Erythroblast (primary cell): ENCODE measurements around the gene PCDHGA4.
"Not testable (repeated sequence)": the region's sequence is repeated elsewhere in the genome, so short reads cannot be mapped to it uniquely, and the experiment has no call there.

Source experiments
- DNase-seq, 2 experiments: peaks; one replicate each; lab custom pipeline; 2025; lab: John Stamatoyannopoulos, UW
- GATA1 ChIP-seq: IDR thresholded peaks from 2 replicates; pipeline ENCODE4 v1.6.1; 2011; ENCODE audit warnings: low read depth, mild to moderate bottlenecking, control low read depth, low read length, moderate library complexity
- POLR2A ChIP-seq: IDR thresholded peaks from 2 replicates; pipeline ENCODE4 v1.6.1; 2011; ENCODE audit warnings: mild to moderate bottlenecking, low read length

PCDHGA4 gene

GRCh38 chr5:141354900-141355469 lies at the start of gene PCDHGA4:
PCDHGA4 (plus strand) TSS chr5:141355021; CDS start chr5:141355108, 87 bp downstream.
- TF ChIP-seq GATA1 = no peak
- TF ChIP-seq POLR2A = no peak
- DNase-seq = peak in 1 of 2 experiments; percentile 4

- no peak for DNase-seq
- TF ChIP-seq GATA1 (no peak), POLR2A (no peak)
These were observed 48.2 kb upstream of the PCDHGA4 start for GRCh38 chr5:141306630-141307029.

DNA sequence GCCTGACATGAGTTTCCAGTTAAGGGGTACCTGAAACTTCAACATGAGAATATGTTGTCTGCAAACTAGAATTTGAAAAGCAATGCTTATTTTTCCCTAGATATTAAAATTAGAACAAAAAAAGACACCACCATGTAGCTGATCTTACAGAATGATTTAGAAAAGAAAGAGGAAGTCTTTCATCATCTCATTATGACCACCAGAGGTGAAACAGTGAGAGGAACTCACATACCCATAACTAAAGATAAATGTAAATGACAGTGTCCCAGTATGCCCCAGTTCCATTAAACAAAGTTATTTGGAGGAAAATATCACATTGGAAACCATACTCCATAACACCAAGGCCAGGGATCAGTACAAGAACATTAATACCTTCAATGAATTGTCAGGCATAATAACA lies 41.1 kb upstream of the PCDHGA4 start:
- no peak for DNase-seq
- no peak for TF ChIP-seq GATA1
- no peak for TF ChIP-seq POLR2A

GRCh38 chr5:141316963-141317362 lies 37.9 kb upstream of the PCDHGA4 start:
- DNase-seq = not testable (repeated sequence)

- DNase-seq = no peak
These were observed 35.6 kb upstream of the PCDHGA4 start for GRCh38 chr5:141319202-141319601.

GRCh38 chr5:141319699-141320098 lies 35.1 kb upstream of the PCDHGA4 start:
- DNase-seq = no peak
- no peak for TF ChIP-seq POLR2A
- TF ChIP-seq GATA1 = no peak

More at GRCh38 chr5:141319202-141319601, 35.6 kb upstream of the PCDHGA4 start:
- TF ChIP-seq GATA1 = no peak
- no peak for TF ChIP-seq POLR2A

GRCh38 chr5:141320225-141321169 lies 34.3 kb upstream of the PCDHGA4 start, which contains the start of gene TAF7:
TAF7 (minus strand) TSS chr5:141320784; CDS start chr5:141320044, 740 bp downstream.
- TF ChIP-seq POLR2A (peak; percentile 92), GATA1 (no peak)
- peak; percentile 90 to 92 for DNase-seq

DNA sequence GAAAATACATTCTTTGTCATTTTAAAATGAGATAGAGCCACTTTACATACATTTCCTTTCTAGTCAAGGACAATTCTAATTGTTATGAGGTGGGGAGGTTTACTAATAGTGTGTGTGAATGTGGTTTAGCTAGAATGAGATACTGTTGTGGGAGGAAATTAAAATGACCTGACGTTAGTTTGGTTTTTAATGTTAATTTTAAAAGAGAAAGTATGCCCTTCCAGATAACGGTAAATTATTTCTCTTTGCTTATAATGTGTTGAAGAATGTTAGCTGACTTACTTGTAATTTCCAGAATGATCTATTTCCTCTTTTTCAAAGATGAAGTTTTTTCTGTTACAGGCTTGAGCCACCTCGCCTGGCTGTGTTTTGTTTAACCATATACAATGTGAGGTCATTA lies 32.6 kb upstream of the PCDHGA4 start:
- no peak for TF ChIP-seq GATA1
- no peak for TF ChIP-seq POLR2A
- no peak for DNase-seq

GRCh38 chr5:141326088-141326854 lies 28.6 kb upstream of the PCDHGA4 start:
- TF ChIP-seq GATA1 (no peak), POLR2A (no peak)
- DNase-seq = peak; percentile 5 to 9

DNA sequence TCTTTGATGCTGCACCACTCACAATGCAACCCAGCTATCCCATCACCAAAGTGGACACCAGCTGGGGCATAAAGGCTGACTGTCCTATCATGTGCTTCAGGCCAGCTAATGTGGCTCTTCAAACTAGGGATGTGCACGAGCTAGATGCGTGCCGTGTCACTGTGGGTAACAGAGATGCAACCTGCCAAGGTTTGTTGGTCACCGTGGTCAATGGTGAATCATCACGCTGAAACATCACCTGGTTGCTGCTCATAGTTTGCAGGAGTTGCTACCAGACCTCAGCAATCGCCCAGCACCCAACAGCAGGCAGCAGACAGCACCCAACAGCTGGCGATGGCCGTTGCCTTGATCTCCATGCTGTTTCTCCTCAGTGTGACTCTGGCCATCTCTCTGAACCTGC lies 26.6 kb upstream of the PCDHGA4 start:
- no peak for DNase-seq

DNA sequence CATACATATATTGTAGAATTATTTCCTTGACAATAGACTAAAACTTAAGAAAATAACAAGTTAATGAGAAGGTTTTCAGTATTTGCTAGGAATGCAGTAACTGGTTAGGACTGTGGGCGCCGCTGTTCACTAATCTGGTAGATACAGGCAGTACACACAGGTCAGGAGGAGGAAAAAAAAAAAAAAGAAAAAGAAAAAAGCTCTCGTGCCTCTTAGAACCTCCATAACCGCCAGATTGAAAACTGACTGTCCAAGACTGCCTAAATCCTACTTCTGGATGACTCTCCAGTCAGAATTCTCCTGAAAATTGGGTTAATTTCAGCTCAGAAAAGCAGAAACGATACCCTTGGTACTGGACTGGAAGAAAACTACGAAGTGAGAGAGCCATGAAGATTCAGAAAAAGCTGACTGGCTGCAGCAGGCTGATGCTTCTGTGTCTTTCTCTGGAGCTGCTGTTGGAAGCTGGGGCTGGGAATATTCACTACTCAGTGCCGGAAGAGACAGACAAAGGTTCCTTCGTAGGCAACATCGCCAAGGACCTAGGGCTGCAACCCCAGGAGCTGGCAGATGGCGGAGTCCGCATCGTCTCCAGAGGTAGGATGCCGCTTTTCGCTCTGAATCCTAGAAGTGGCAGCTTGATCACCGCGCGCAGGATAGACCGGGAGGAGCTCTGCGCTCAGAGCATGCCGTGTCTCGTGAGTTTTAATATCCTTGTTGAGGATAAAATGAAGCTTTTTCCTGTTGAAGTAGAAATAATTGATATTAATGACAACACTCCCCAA lies 24.3 kb upstream of the PCDHGA4 start, which contains the start of gene PCDHGA1:
PCDHGA1 (plus strand) TSS at position 216 of the 782 bp plus-strand sequence.
- TF ChIP-seq GATA1 = no peak
- TF ChIP-seq POLR2A = no peak
- no peak for DNase-seq

More for the DNA sequence above, 26.6 kb upstream of the PCDHGA4 start:
- TF ChIP-seq GATA1 (no peak), POLR2A (no peak)

DNA sequence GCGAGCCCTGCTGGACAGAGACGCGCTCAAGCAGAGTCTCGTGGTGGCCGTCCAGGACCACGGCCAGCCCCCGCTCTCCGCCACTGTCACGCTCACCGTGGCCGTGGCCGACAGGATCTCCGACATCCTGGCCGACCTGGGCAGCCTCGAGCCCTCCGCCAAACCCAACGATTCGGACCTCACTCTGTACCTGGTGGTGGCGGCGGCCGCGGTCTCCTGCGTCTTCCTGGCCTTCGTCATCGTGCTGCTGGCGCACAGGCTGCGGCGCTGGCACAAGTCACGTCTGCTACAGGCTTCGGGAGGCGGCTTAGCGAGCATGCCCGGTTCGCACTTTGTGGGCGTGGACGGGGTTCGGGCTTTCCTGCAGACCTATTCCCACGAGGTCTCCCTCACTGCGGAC lies 22.2 kb upstream of the PCDHGA4 start:
- DNase-seq = not testable (repeated sequence)

DNA sequence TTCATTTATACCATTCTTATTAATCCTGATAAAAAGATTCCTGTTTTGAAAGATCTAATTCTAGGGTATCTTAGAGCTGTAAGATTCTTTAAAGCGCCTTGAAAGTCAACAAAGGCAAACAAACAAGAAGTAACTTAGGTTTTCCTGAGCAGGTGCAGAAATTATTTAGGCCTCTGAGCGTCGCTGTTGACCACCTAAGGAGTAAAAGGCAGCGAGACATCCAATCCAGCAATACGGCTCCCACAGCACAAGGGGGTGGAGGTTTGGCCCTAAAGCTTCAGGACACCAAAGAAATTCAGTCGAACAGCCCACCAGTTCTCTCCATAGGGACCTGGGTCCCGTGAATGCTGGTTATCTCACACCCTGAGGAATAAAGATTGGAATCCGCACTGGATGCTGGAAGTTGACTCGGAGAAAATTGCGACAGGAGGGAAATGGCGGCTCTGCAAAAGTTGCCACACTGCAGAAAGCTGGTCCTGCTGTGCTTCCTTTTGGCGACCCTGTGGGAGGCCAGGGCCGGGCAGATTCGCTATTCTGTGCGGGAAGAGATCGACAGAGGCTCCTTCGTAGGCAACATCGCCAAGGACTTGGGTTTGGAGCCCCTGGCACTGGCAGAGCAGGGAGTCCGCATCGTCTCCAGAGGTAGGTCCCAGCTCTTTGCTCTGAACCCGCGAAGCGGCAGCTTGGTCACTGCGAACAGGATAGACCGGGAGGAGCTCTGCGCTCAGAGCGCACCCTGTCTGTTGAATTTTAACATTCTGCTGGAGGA lies 16.1 kb upstream of the PCDHGA4 start, which contains the start of gene PCDHGA2:
PCDHGA2 (plus strand) TSS at position 223 of the 769 bp plus-strand sequence.
- DNase-seq = peak; percentile 8 to 25
- no peak for TF ChIP-seq POLR2A
- no peak for TF ChIP-seq GATA1

DNA sequence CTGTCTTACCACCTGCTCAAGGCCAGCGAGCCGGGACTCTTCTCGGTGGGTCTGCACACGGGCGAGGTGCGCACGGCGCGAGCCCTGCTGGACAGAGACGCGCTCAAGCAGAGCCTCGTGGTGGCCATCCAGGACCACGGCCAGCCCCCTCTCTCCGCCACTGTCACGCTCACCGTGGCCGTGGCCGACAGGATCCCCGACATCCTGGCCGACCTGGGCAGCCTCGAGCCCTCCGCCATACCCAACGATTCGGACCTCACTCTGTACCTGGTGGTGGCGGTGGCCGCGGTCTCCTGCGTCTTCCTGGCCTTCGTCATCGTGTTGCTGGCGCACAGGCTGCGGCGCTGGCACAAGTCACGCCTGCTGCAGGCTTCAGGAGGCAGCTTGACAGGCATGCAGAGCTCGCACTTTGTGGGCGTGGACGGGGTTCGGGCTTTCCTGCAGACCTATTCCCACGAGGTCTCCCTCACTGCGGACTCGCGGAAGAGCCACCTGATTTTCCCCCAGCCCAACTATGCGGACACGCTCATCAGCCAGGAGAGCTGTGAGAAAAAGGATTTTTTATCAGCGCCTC lies 14.0 kb upstream of the PCDHGA4 start:
- DNase-seq = not testable (repeated sequence)
